Posterior cingulate gyrus (tissue), 11 donors: ENCODE results near the gene FBXO7.

Source experiments
- DNase-seq, 10 donors: peaks; one replicate each; pipeline versions ENCODE4 v3.0.0 to v3.0.0-alpha.2; 2020 to 2021; ENCODE audit warnings: mixed read lengths in 3 of 10
- intact Hi-C: fragments of 100-400 bp; cut with DNase I; formaldehyde crosslinking; loops from one replicate; pipeline ENCODE4 v1.15.1; 2023

FBXO7 gene

DNA sequence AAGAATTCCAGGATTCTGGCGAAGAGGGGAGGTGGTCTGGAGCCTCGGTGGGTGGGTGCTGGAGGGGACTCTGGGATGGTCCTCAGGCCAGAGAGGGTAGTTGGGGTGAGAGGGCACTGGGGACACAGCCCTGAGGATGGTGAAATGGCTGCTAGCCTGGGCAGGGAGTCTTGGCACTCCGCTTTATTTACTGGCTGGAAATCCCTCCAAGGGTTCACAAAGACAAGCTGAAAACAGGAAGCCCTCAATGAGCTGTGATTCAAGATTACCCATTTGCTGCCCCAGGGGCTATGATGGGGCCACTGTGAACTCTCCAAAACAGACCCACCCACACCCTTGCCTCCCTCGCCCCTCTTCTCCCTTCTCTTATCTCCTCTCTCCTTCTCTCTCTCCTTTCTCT, 71.9 kb downstream of the FBXO7 start:
- intact Hi-C loops: no loop called here
- no peak for DNase-seq

DNA sequence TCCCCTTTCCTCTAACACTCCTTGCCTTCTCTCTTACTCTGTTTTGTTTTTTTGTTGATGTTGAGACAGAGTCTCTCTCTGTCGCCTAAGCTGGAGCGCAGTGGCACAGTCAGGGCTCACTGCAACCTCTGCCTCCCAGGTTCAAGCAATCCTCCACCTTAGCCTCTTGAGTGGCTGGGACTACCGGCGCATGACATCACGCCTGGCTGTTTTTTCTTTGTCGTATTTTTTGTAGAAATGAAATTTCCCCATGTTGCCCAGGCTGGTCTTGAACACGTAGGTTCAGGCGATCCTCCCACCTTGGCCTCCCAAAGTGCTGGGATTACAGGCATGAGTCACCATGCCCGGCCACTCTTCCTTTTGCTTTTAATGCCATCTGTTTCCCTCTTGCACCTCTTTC, 72.3 kb downstream of the FBXO7 start:
- no peak for DNase-seq
- intact Hi-C loops: no loop called here

GRCh38 chr22:32548039-32548438, 73.4 kb downstream of the FBXO7 start:
- DNase-seq: no peak
- intact Hi-C loops: no loop called here
